ENCODE data around the gene STXBP5L. TPM values are rescaled to one million over a fixed set of nuclear protein-coding genes. Genes with fewer than 3 reads are reported as not detected.

The STXBP5L gene
- total and polyA plus RNA-seq, 12 donors = 0.60 to 8.4 (median 2.1) TPM

DNA sequence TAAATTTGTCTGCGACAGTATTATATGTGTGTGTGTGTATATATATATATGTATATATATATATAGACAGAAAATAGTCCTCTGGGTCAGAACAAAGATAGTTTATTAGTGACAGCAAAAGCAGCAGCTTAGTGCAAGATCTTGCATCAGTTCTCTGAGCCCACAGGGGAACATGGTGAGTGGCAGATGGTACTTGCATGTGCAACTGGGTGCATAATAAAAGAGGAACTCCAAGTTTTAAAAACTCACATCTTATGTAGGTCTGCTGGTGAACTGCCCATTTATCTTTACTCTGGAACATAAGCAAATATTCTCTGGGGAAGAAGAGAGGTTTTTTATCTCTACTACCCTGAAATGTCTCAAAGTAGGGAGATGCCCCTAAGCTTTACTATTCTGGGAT is 361.4 kb downstream of the STXBP5L start:
- H3K9me3 ChIP-seq (replicated peaks in 1 of 3) = peaks cover 0 to 11% (median 9%) of the 10 kb centered on the region in 3 donors
- DNase-seq = no peak
- TF ChIP-seq POLR2A (IDR thresholded peaks at IDR 0.05) = no peak
- TF ChIP-seq, protein P1, sequence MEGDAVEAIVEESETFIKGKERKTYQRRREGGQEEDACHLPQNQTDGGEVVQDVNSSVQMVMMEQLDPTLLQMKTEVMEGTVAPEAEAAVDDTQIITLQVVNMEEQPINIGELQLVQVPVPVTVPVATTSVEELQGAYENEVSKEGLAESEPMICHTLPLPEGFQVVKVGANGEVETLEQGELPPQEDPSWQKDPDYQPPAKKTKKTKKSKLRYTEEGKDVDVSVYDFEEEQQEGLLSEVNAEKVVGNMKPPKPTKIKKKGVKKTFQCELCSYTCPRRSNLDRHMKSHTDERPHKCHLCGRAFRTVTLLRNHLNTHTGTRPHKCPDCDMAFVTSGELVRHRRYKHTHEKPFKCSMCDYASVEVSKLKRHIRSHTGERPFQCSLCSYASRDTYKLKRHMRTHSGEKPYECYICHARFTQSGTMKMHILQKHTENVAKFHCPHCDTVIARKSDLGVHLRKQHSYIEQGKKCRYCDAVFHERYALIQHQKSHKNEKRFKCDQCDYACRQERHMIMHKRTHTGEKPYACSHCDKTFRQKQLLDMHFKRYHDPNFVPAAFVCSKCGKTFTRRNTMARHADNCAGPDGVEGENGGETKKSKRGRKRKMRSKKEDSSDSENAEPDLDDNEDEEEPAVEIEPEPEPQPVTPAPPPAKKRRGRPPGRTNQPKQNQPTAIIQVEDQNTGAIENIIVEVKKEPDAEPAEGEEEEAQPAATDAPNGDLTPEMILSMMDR (IDR thresholded peaks at IDR 0.05) = no peak
- H3K4me3 ChIP-seq = no peak overlapping the region
- no peaks in the 10 kb centered on the region for H3K27me3 ChIP-seq
- 91 to 100% (median 94%) methylated on average over 1 of the region's 1 CpG for WGBS, 4 donors
- H3K4me1 ChIP-seq (replicated peaks in 1 of 2) = no peaks in the 10 kb centered on the region
- intact Hi-C loops (cut with DNase I) = no loop called here
- H3K36me3 ChIP-seq (replicated peaks in 1 of 2) = no peaks in the 10 kb centered on the region
- no peak overlapping the region for H3K27ac ChIP-seq

DNA sequence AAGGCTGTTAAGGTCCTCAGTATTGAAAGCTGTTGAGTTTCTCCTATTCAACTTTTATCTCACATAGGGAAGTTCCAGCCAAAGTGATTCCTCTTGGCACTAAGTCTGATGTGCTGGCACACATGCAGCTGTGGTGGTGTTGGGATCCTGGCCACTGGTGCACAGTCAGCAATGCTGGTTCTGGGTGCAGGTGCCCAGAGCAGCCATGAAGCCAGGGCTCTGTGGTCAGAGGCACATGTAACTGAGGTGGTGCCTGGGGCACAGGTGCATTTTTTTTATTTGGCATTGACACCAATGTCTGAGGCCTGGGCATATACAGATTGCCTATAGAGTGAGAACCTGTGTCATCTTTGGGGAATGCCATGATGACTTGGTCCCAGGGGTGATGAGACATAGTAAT is 366.4 kb downstream of the STXBP5L start:
- peaks cover 0 to 11% (median 9%) of the 10 kb centered on the region in 3 donors for H3K9me3 ChIP-seq (replicated peaks in 1 of 3)
- H3K27ac ChIP-seq = no peak overlapping the region

DNA sequence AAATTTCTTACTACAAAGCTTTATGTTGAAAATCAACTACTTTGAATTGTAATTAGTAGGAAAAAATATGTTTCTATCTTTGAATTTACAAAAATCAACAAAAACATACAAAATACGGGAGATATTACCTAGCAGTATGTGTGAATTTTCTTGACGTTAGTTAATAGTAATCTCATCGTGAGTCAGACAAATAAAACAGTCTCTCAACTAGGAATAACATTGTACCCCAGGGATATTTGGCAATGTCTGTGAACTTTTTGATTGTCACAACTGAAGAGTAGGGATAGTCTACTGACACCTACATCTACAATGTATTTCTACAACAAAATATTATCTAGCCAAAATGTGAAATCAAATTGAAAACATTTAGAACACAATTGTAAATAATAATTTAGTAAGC is 387.4 kb downstream of the STXBP5L start:
- no peak for DNase-seq
- no peaks in the 10 kb centered on the region for H3K36me3 ChIP-seq (replicated peaks in 1 of 2)
- no peak overlapping the region for H3K27ac ChIP-seq
- intact Hi-C loops (cut with DNase I) = no loop called here
- H3K9me3 ChIP-seq (replicated peaks in 1 of 3) = no peaks in the 10 kb centered on the region
- H3K4me1 ChIP-seq (replicated peaks in 1 of 2) = no peaks in the 10 kb centered on the region
- TF ChIP-seq POLR2A (IDR thresholded peaks at IDR 0.05) = no peak
- TF ChIP-seq, protein P1 (IDR thresholded peaks at IDR 0.05) = no peak
- no peaks in the 10 kb centered on the region for H3K27me3 ChIP-seq
- 71 to 82% (median 79%) methylated on average over 3 of the region's 3 CpGs for WGBS, 4 donors
- no peak overlapping the region for H3K4me3 ChIP-seq

More for the DNA sequence above, 366.4 kb downstream of the STXBP5L start:
- no peaks in the 10 kb centered on the region for H3K36me3 ChIP-seq (replicated peaks in 1 of 2)
- no peaks in the 10 kb centered on the region for H3K27me3 ChIP-seq
- no peak overlapping the region for H3K4me3 ChIP-seq
- no peaks in the 10 kb centered on the region for H3K4me1 ChIP-seq (replicated peaks in 1 of 2)
- TF ChIP-seq, protein P1 (IDR thresholded peaks at IDR 0.05) = no peak
- TF ChIP-seq POLR2A (IDR thresholded peaks at IDR 0.05) = no peak
- DNase-seq = no peak
- intact Hi-C loops (cut with DNase I) = no loop called here

DNA sequence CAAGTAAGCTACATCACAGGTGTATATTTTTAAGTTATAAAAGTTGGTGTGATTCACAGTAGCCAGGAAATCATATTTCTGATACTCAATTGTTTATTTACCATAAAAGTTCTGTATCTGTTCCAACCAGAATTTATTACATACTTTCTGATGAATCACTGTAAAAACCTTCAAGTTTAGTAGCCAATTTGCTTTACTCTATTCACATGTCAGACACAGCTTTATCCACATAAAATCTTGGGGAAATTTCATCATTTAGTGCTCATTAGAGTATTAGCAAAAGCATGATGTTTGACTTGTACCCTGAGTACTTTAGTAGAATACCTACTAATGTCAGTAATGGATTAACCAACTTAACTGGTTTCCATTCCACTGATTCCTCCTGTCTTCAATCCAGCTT is 388.0 kb downstream of the STXBP5L start:
- H3K4me1 ChIP-seq (replicated peaks in 1 of 2) = no peaks in the 10 kb centered on the region
- H3K4me3 ChIP-seq = no peak overlapping the region
- H3K27me3 ChIP-seq = no peaks in the 10 kb centered on the region
- TF ChIP-seq, protein P1 (IDR thresholded peaks at IDR 0.05) = no peak
- no peak for TF ChIP-seq POLR2A (IDR thresholded peaks at IDR 0.05)
- no peaks in the 10 kb centered on the region for H3K36me3 ChIP-seq (replicated peaks in 1 of 2)
- H3K27ac ChIP-seq = no peak overlapping the region
- no peak for DNase-seq
- H3K9me3 ChIP-seq (replicated peaks in 1 of 3) = no peaks in the 10 kb centered on the region
- intact Hi-C loops (cut with DNase I) = no loop called here
